ENCODE data around the gene DCP2.
A peak's percentile ranks its signal among the peaks of the same experiment; 100 is the strongest.

The DCP2 gene

DNA sequence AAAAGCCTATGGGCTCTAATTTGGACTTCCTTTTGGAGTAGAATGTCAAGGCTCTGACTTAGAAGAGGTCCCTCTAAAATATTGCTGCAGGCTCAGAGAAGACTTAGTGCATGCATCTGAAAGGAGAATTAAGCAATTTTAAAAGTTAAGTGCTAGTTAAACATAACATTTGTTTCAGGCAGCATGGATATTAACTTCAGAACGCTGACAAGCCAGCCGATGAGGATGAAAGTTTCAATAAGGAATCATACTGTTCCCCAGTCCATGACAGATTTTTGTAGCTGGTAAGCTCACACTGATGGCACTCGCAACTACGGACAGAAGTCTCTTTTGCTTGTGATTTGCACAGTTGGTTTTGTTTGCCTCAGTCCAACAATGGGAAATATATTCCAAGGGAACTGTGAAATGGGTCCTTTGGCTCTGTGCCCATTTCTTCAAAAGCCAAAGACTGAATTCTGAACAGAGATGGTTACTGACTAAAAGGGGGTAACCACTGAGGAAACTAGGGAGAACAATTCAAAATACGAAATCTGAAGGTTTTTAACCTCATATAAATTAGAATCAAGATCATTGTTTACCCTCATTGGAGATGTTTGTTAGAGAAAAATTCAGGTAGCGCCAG is 47.6 kb downstream of the DCP2 start:
- DNase-seq: no peak

DNA sequence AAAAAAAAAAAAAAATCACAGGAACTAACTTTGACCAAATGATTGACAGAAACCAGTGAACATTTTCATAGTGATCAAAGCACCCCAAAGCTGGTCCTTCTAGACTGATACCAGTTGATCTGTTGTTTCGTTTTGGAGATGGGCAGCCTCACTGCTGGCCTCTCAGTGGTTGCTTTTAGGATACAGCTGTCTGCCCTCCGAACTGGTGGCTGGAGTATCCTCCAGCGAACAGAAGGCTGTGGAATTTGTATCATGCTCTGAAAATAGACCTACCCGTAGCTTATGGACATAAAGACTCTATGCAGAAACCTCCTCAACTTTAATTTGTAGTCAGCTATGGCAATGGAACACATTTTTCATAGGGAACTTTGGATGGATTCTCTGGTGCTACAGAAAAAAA is 49.0 kb downstream of the DCP2 start:
- no peak for DNase-seq

- no peak for DNase-seq
Observed at GRCh38 chr5:113026211-113026610, 49.6 kb downstream of the DCP2 start.

DNA sequence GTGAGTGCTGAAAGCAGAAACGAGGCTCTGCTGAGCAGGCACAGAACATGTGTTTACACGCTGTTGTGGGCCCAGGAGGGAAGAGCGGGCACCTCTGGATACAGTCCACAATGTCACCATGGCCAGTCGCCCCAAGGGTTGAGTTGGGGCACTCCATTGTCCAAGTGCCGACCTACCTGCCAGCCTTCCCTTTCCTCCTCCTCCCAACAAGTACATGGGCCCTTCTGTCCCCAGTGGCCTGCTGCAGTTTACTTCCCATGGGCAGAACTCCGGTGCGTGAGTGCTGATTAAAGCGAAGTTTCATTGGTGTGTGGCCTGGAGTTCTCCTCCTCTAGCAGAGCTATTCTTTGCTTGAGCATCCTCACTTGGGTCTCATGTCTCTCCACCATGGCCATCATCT is 50.4 kb downstream of the DCP2 start:
- no peak for DNase-seq

GRCh38 chr5:113027431-113027830 is 50.8 kb downstream of the DCP2 start:
- no peak for DNase-seq

GRCh38 chr5:113029614-113030013 is 53.0 kb downstream of the DCP2 start:
- DNase-seq: no peak

DNA sequence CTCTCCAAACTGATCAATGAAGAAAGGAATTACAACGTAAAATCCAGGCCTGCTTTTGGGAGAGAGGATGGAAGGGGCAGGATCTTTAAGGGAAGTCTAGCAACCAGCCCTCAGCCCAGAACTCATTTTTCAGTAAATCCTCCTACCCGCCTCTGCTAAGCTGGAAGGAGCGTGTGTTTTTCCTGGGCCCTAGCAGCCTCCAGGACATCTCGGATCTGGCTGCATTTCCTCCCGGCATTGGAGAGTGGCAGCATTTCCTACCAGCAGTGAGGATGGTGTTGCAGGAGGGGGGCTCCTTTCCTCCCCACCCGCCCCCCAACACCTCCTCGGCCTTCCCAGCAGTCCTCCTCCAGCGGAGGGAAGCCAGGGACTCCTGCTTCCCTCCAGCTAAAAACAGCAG is 54.5 kb downstream of the DCP2 start:
- DNase-seq: no peak

- no peak for DNase-seq
Observed at GRCh38 chr5:113031557-113031956, 55.0 kb downstream of the DCP2 start.

DNA sequence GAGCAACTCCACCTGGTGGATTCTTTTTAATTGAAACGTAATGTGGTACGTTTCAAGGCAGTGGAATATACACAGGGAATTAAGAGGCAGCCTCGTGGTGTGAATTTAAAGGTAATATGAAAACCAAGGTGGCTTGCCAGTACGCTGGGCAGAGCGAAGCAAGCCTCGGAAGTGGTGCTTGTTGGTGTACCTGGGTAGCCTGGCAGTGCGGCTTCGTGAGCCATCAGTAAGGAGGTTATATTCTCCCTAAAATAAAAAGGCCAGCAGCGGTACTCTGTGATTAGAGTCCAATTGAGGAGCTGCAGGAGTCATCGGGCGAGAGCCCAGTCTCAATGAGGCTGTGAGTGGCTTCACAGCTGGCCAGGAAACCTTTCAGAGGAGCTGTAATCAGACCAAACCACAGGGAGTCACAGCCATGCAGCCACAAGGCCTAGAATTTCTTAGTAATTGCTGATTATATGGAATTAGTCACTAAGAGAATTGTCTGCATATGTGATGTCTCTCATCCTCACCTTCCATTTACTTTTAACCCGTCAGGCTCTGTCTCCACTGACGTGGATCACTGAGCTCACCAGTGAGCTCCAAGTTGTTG is 57.7 kb downstream of the DCP2 start:
- DNase-seq: no peak

GRCh38 chr5:113035096-113035495 is 58.5 kb downstream of the DCP2 start:
- no peak for DNase-seq

GRCh38 chr5:113036321-113036720 is 59.7 kb downstream of the DCP2 start:
- DNase-seq: no peak

GRCh38 chr5:113036826-113037225 is 60.2 kb downstream of the DCP2 start:
- no peak for DNase-seq

DNA sequence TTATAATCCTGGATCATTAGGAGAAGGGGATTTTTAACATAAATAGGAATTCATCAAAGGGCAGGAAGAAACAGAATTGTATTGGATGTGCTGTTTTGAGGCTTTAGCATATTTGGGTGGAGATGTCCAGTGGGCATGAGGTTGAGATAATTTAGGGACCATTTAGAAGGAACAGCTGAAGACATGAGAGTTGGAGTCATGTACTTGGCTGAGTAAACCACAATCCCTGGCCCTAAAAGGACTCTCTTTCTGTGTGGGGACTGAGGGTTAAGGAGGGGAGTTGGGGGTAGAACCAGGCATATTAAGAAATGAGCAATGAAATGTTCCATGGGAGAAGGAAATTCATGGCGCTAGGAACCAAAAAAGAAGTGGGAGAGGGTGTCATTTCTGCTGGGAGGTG is 61.5 kb downstream of the DCP2 start:
- no peak for DNase-seq

GRCh38 chr5:113038714-113039113 is 62.1 kb downstream of the DCP2 start:
- no peak for DNase-seq

GRCh38 chr5:113039229-113039933 is 62.8 kb downstream of the DCP2 start:
- DNase-seq: peak; percentile 71

GRCh38 chr5:113039934-113040285 is 63.3 kb downstream of the DCP2 start:
- DNase-seq: no peak

GRCh38 chr5:113040672-113041260 is 64.2 kb downstream of the DCP2 start:
- peak; percentile 76 for DNase-seq

DNA sequence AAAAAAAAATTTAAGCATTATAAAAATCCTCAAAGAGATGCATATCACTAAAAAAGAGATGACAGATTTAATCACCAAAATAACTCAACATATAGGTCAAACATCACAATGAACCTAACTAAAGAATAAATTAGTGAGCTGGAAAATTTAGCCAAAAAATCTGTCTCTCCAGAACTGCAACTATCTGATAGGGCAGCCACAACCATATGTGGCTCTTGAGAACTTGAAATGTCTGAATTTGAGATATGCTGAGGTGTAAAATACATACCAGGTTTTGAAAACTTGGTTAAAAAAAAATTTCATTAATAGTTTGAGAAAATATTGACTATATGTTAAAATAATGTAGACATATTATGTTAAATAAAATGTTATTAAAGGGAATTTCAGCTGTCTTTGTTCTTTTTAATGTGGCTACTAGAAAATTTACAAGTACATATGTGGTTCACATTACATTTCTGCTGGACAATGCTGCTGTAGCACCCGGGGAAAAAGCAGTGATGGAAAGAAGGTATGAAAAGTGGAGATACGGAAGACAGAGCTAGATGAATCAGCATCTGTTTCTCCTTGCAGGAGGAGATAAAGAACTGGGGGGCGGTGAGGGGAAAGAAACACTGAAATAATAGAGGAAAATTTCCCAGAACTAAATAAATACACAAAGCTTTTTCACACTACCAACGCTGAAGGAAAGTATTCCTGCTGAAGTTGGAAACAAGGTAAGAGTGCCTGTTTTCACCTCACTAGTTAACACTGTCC is 66.1 kb downstream of the DCP2 start:
- no peak for DNase-seq

DNA sequence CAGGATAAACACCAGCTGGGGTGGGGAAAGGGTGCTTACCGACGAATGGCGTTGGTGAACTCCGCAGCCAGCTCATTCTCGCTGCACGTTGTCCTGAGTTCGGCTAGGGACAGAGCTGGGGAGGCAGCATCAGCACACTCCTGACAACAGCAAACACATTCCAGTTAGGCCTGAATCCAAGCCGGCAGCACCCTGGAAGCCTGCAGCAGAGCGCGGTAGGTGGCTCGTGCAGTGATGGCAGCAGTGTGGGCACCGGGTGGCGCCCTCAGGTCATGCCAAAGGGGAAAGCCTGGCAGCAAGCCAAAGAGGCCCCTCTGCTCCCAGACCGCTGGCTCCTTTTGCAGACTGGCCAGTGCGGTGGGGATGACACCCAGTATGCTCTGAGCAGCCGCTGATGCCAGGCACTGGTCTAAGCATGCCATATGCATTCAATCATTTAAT is 66.9 kb downstream of the DCP2 start:
- DNase-seq: no peak

DNA sequence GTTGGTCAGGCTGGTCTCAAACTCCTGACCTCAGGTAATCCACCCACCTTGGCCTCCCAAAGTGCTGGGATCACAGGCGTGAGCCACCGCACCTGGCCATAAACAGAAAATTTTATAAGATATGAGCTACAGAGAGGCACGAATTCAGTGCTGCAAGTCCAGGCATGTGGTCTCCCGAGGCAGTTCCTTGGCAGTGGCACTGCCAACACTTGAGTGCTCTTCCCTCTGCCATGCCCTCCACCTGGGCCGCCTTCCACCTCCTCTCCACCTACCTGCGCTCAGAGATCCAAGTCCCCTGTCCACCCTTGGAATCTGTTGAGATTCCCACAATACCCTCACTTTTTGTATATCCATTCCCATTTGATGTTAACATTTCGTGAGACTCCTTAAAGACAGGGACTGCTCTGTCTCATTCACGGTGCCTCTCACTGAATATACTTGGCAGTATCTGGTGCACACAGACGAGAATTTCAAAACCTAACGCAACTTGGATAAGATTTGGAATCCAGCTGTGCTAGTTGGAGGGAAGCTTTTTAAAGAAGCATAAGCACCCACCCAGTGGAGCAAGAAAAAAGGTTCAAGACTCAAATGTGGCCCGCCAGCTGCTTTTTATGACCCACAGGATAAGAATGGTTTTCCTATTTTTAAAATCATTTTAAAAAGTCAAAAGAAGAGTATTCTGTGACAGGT is 68.3 kb downstream of the DCP2 start:
- DNase-seq: no peak

- no peak for DNase-seq
Observed at GRCh38 chr5:113047234-113047633, 70.6 kb downstream of the DCP2 start.

DNA sequence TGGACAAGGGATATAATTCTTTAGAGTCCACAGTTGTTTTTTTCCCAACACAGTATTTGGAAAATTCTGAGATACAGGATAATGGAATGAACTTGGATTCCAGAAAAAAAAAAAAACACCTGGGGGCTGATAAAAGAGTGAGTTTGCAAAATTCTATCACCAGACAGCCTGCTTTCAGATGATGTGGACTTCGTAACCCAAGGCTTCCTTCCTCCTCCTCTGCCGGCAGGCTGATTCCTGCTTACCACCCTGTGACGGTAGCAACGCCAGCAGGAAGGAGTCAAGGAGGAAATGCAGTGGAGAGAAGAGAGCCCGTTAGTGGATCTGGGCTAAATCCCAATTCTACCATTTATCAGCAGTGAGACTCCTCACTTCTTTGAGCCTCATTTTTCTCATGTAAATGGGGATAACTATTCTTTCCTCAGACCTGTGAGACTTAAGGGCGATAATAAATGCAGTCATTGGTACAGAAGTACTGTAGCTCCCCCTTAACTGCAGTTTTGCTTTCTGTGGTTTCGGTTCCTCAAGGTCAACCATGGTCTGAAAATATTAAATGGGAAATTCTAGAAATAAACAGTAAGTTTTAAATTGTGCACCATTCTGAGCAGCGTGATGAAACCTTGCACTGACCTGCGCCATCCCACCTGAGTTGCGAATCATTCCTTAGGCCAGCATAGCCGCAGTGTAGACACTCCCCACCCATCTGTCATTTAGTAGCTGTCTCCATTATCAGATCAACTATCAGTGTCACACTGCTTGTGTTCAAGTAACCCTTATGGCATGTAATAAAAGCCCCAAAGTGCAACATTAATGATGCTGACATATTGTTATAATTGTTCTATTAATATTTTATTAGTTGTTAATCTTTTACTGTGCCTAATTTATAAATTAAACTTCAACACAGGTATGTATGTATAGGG is 71.4 kb downstream of the DCP2 start:
- DNase-seq: no peak

All from right hindlimb (tissue), 1 donor.